HEK293T (cell line): Measurements from ENCODE around the gene NHLH1.

ENCODE experiments used
- ELF4 ChIP-seq: fragments of 450-650 bp; IDR thresholded peaks from 2 replicates; pipeline ENCODE4 v1.6.1; 2017; ENCODE audit warnings: antibody characterized with exemption
- FOXK2 ChIP-seq: fragments of 450-650 bp; IDR thresholded peaks from 2 replicates; pipeline ENCODE4 v1.6.1; 2016; ENCODE audit warnings: mild to moderate bottlenecking
- FOXM1 ChIP-seq: fragments of 450-650 bp; IDR thresholded peaks from 2 replicates; pipeline ENCODE4 v1.6.1; 2017; ENCODE audit warnings: mild to moderate bottlenecking, borderline replicate concordance
- HDGF ChIP-seq: fragments of 450-650 bp; IDR thresholded peaks from 2 replicates; pipeline ENCODE4 v1.6.1; 2017; ENCODE audit warnings: antibody characterized with exemption, borderline replicate concordance
- LEF1 ChIP-seq: fragments of 450-650 bp; IDR thresholded peaks from 2 replicates; pipeline ENCODE4 v1.6.1; 2017; ENCODE audit warnings: mild to moderate bottlenecking, borderline replicate concordance
- NFRKB ChIP-seq: fragments of 450-650 bp; IDR thresholded peaks from 2 replicates; pipeline ENCODE4 v1.6.1; 2016; ENCODE audit warnings: mild to moderate bottlenecking, moderate library complexity
- SP1 ChIP-seq: fragments of 450-650 bp; IDR thresholded peaks from 2 replicates; pipeline ENCODE4 v1.6.1; 2017
- TARDBP ChIP-seq: fragments of 450-650 bp; IDR thresholded peaks from 2 replicates; pipeline ENCODE4 v1.6.1; 2016
- TF ChIP-seq, protein P1 (sequence below): fragments of 450-650 bp; IDR thresholded peaks from 2 replicates; pipeline ENCODE4 v1.6.1; 2016

DNA sequence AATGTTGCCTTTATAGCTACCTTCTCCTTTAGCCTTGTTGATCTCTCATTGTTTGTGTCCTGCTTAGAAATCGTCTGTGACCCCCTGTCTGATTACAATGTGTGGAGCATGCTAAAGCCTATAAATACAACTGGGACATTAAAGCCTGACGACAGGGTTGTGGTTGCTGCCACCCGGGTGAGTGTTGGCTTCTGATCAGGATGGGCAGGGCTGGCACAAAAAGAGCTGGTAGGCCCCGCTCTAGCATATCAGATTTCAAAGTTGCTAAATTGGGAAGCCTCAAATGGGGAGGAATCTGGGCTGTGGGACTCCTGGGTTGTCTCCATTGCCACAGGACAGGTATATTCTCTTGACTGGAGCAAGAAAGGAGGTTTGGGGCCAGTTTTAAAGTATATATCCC, 15.2 kb upstream of the NHLH1 start:
- TF ChIP-seq SP1 (no peak), FOXK2 (no peak), HDGF (no peak), FOXM1 (no peak), TARDBP (no peak), ELF4 (no peak), LEF1 (no peak), NFRKB (no peak)
- TF ChIP-seq, protein P1, sequence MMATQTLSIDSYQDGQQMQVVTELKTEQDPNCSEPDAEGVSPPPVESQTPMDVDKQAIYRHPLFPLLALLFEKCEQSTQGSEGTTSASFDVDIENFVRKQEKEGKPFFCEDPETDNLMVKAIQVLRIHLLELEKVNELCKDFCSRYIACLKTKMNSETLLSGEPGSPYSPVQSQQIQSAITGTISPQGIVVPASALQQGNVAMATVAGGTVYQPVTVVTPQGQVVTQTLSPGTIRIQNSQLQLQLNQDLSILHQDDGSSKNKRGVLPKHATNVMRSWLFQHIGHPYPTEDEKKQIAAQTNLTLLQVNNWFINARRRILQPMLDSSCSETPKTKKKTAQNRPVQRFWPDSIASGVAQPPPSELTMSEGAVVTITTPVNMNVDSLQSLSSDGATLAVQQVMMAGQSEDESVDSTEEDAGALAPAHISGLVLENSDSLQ = no peak
